ENCODE data around the gene WNT7B.

WNT7B gene

GRCh38 chr22:45994491-45995404 lies 17.8 kb upstream of the WNT7B start:
- CTCF ChIA-PET = interaction anchor here (0.6 to 5.8 kb wide), 73 partner anchors 8 to 547 kb away, joined by 3 to 155 read pairs (median 4); partner anchors contain the start of genes GTSE1, TRMU, TTC38 and WNT7B
- POLR2A ChIA-PET = interaction anchor here (3.0 kb wide), 1 partner anchor 121 kb away, joined by 21 read pairs; no protein-coding TSS in a partner anchor
- H3K4me3 ChIP-seq (ENCODE audit: low read depth, low read length) = no peak overlapping the region
- no peak for DNase-seq (ENCODE audit: low read depth, low spot score)
- peak; percentile 97 for TF ChIP-seq CTCF (IDR thresholded peaks at IDR 0.05; ENCODE audit: insufficient read depth, low read length, missing control alignments)

- ChIA-PET POLR2A (no interaction called here), CTCF (interaction anchor here (0.7 to 5.8 kb wide), 44 partner anchors 8 to 521 kb away, joined by 3 to 155 read pairs (median 4); partner anchors contain the start of gene TTC38)
- DNase-seq (ENCODE audit: low read depth, low spot score) = no peak
- no peak for TF ChIP-seq CTCF (IDR thresholded peaks at IDR 0.05; ENCODE audit: insufficient read depth, low read length, missing control alignments)
- H3K4me3 ChIP-seq (ENCODE audit: low read depth, low read length) = no peak overlapping the region
Observed at GRCh38 chr22:45993841-45994240, 16.9 kb upstream of the WNT7B start.

GRCh38 chr22:45993143-45993692 lies 16.3 kb upstream of the WNT7B start:
- H3K4me3 ChIP-seq (ENCODE audit: low read depth, low read length) = no peak overlapping the region
- ChIA-PET POLR2A (no interaction called here), CTCF (interaction anchor here (2.8 kb wide), 1 partner anchor 13 kb away, joined by 12 read pairs; no protein-coding TSS in a partner anchor)
- no peak for DNase-seq (ENCODE audit: low read depth, low spot score)
- TF ChIP-seq CTCF (IDR thresholded peaks at IDR 0.05; ENCODE audit: insufficient read depth, low read length, missing control alignments) = no peak

- no peak for DNase-seq (ENCODE audit: low read depth, low spot score)
- TF ChIP-seq CTCF (IDR thresholded peaks at IDR 0.05; ENCODE audit: insufficient read depth, low read length, missing control alignments) = no peak
- ChIA-PET CTCF (interaction anchor here (1.0 to 2.8 kb wide), 3 partner anchors 13 to 416 kb away, joined by 3 to 12 read pairs (median 3); no protein-coding TSS in a partner anchor), POLR2A (no interaction called here)
- no peak overlapping the region for H3K4me3 ChIP-seq (ENCODE audit: low read depth, low read length)
Observed at GRCh38 chr22:45992737-45993136, 15.8 kb upstream of the WNT7B start.

GRCh38 chr22:45991098-45991497 lies 14.1 kb upstream of the WNT7B start:
- TF ChIP-seq CTCF (IDR thresholded peaks at IDR 0.05; ENCODE audit: insufficient read depth, low read length, missing control alignments) = no peak
- ChIA-PET POLR2A (no interaction called here), CTCF (interaction anchor here (0.9 to 2.8 kb wide), 7 partner anchors 12 to 437 kb away, joined by 3 to 12 read pairs (median 5); no protein-coding TSS in a partner anchor)
- no peak overlapping the region for H3K4me3 ChIP-seq (ENCODE audit: low read depth, low read length)
- DNase-seq (ENCODE audit: low read depth, low spot score) = no peak

Measured in AG04449 (cell line).